Caki2 (cell line): ENCODE results near the gene MZT2A. TPM values are rescaled to one million over a fixed set of nuclear protein-coding genes. Genes with fewer than 3 reads are reported as not detected.
"Not testable (repeated sequence)": the region's sequence is repeated elsewhere in the genome, so short reads cannot be mapped to it uniquely, and the experiment has no call there.

Source experiments
- DNase-seq: peaks from one replicate; pipeline ENCODE4 v3.0.0-alpha.2; 2015; ENCODE audit warnings: low read depth
- in situ Hi-C: cut with HindIII; loops from 2 replicates; pipeline ENCODE4 v1.10.0; 2016; ENCODE audit warnings: low sequenced_read_pairs, low pct_unique_long_range_greater_than_20kb, mixed read lengths
- total RNA-seq: library from RNA; depleted of rRNA; stranded (reverse); fragments of >200 nt; shearing (Covaris generic); gene quantifications from 2 replicates; pipeline ENCODE4 v1.2.3, GENCODE V29; 2014; ENCODE audit warnings: low replicate concordance

MZT2A gene
- total RNA-seq, 1 experiment from 2014 or later, result 282 TPM

DNA sequence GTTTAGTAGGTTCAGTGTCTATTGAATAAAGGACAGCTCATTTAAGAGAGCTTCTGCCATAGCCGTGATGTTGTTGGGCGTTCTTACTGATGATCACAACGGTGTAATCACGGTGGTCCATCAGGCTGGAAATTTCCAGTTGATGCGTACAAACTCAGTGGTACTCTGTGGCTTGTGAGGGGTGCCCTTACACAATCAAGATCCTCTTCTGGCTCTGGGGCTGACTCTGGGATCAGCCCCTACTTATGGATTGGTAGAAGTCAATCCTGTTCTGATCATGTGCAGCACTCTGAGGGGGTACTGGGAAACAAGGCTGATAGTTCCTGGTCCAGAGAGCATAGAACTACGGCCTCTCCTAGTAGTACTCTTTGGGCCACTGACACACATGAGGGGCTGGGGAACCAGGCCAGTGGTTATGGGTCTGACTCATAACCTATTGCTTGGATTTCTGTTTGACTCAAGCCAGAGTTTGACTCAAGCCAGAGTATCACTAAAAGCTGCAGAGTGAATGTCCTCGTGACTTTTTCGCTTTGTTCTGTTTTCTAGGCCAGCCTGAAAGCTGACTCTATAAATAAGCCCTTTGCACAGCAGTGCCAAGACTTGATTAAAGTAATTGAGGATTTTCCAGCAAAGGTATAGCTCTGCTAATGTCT lies 6.2 kb upstream of the MZT2A start:
- DNase-seq, in situ Hi-C loops: not testable (repeated sequence)

- in situ Hi-C loops, result not testable (repeated sequence)
These were observed 3.3 kb upstream of the MZT2A start for GRCh38 chr2:131495506-131495905.

GRCh38 chr2:131493199-131493968 lies 1.2 kb upstream of the MZT2A start:
- DNase-seq, result peak; percentile 13
- in situ Hi-C loops, result no loop called here

More at GRCh38 chr2:131495506-131495905, 3.3 kb upstream of the MZT2A start:
- not testable (repeated sequence) for DNase-seq

DNA sequence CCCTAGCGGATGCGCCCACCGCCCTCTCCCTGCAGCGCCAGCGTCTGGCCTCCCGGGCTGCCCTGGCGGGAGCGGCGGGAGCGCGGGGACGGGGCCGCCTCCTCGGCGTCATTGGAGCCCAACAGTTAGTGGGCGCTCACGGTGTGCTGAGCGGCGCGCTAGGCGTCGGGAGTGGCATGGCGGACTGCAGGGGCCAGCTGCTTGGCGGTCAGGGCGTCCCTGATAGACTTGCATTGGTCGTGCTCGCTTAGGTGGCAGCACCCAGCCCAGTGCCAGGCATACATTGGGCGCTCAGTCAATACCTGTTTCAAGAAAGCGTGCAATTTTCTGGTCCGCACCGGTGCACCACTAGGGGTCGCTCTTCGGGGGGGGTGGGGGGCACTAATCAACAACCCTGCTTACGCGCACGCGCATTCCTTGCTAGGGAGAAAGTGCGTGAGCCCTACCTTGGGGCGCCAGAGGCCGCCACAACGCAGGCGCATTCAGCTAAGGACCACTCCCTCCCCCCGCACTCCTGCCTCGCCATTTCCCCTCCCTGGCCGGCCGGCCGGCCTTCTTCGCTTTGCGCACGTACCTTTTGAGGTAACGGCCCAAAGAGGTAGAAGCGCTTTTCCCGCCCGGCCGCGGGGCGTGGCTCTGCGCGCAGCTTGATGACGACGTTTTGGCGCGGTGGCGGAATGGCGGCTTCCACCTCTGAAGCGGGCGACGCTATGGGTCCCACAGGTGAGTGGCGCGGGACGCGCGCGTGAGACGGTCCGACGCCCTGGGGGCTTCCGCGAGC lies 411 bp upstream of the MZT2A start:
- peak; percentile 98 for DNase-seq
- in situ Hi-C loops, result no loop called here

DNA sequence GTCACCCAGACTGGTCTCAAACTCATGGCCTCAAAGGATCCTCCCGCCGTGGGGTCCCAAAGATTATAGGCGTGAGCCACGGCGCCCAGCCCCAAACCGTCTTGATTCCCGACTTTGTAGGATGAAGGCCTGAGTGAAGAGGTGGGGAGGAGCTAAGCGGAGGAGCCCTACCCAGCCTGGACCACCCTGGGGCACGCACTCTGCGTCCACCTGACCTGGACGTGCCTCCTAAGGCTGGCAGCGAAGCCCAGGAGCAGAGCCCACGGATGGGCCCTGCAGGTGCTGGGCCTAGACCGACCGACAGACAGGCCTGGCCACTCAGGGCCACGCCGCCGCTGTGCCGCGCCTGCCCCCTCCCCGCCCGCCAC lies 744 bp downstream of the MZT2A start:
- DNase-seq, in situ Hi-C loops: not testable (repeated sequence)

DNA sequence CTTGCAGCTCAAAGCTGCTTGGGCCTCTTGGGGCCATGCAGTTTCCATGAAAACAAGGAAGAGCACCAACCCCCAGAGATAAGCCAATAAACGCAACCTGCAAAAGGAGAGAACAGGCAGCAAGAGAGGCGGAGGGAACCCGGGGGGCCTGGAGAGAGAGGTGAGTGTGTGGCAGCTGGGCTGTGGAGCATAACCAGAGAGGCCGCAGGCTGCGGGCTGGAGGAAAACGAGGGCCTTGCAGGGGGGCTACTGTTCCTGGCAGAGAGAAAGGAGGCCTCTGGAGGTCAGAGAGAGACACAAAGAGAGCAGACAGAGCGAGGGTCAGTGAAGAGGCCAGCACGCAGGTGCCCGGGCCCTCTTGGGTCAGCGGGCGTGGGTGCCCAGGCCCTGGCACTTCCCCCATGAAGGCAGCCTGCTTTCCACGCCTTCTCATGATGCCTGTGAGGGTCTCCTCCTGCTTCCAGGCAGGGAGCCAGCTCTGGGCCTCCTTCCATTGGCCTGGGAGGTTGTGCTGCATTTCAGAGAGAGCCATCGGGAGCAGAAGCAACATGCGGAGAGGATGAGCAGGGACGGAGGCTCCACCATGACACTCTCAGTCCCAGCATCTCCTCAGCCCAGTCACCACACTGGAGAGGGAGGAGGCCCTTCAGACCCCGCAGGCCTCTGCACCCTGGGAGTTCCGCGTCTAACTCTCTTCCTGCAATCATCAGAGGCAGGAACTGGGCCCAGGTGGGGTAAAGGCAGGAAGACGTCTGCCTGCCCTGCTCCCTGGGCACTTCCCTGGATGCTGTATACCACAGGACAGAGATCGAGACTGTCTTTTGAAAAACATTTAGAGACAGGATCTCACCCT lies 1.4 kb downstream of the MZT2A start:
- in situ Hi-C loops, DNase-seq: not testable (repeated sequence)

GRCh38 chr2:131488306-131489205 lies 3.6 kb downstream of the MZT2A start:
- in situ Hi-C loops, result no loop called here
- no peak for DNase-seq

- in situ Hi-C loops, DNase-seq: not testable (repeated sequence)
These were observed 5.8 kb downstream of the MZT2A start for GRCh38 chr2:131486201-131486902.

GRCh38 chr2:131484906-131485460 lies 7.2 kb downstream of the MZT2A start:
- in situ Hi-C loops, DNase-seq: not testable (repeated sequence)

DNA sequence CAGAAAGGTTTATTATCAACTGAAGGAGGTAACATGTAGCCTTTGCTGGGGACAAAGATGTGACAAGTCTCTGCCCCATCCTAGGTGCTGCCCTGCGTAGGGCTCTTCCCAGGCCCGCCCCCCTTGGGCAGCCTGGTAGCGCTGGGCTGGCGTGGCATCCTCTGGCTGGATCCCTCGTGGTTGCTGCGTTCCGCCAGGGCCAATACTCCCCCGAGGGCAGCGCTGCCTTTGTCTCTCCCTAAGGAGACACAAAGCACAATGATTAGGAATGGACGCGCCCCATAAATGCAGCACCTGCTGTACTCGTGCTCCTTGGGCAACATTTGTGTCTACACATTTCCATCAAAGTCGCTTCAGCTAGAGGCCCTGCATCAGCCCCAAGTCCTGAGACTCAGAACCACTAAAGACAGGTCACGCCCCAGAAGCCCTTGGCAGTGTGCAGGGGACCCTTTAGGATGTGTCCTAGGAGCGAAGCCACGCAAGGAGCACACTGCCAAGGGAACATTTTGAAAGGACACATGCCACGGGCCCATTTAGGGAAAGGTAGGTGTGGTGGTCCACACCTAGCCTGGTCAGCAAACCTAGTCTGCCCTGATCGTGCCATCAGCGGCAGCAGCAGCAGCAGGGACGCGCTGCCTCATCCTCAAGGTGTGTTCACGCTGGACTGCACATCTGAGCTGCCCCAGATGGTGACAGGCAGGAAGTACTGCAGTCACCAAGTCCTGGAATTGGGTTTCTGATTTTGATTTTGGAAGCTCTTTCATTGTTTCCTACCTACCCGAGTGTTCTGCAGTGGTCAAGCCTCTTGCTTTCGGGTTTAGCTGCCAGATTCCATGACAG lies 8.0 kb downstream of the MZT2A start:
- DNase-seq, in situ Hi-C loops: not testable (repeated sequence)

GRCh38 chr2:131482506-131483155 lies 9.6 kb downstream of the MZT2A start:
- in situ Hi-C loops, DNase-seq: not testable (repeated sequence)

GRCh38 chr2:131480351-131480750 lies 11.8 kb downstream of the MZT2A start:
- in situ Hi-C loops, DNase-seq: not testable (repeated sequence)

GRCh38 chr2:131478850-131479461 lies 13.2 kb downstream of the MZT2A start:
- not testable (repeated sequence) for DNase-seq

DNA sequence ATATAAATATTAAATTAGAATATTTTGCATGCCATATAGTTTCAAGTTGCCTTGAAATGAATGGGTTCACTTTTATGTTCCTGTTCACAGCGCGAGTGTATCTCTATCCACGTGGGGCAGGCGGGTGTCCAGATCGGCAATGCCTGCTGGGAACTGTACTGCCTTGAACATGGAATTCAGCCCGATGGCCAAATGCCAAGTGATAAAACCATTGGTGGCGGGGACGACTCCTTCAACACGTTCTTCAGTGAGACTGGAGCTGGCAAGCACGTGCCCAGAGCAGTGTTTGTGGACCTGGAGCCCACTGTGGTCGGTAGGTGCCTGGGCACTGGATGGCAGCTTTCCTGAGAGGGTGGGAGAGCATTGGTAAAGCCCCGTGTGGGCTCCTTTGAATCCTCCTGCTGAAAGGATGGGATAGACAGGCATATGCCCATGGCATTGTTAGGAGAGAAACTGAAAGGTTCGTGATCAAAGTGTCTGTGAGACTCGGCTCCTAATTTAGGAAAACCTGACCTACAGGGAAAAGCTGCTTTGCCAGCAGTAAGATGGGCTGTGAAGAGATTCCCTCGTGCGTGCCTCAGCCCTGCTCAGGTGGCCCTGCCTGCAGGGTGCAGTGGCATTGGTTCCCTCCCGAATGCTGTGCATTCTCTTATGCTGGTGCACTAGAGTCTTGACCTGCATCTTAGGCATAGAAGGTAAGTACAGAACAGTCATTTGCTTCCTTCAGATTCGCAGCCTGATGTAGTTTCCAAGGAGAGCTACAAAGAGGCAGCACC lies 13.9 kb downstream of the MZT2A start:
- in situ Hi-C loops, DNase-seq: not testable (repeated sequence)

More at GRCh38 chr2:131478850-131479461, 13.2 kb downstream of the MZT2A start:
- in situ Hi-C loops, result not testable (repeated sequence)
